ENCODE results near the gene RTN4RL2. TPM values are rescaled to one million over a fixed set of nuclear protein-coding genes. Genes with fewer than 3 reads are reported as not detected.

Gene RTN4RL2
- total RNA-seq, 3 donors from 2014 or later, result 0.32 to 2.3 (median 1.8) TPM

GRCh38 chr11:57426929-57427726 lies 33.2 kb upstream of the RTN4RL2 start, which contains the start of gene SLC43A3:
Gene SLC43A3, minus strand, starts transcription at chr11:57427121. Its CDS starts 949 bp downstream, at chr11:57426172.
- no peaks in the 10 kb centered on the region for H3K36me3 ChIP-seq
- intact Hi-C loops (cut with DNase I; ENCODE audit: low total_unique reads), result no loop called here
- peaks cover 18 to 23% of the 10 kb centered on the region in 2 donors for H3K4me1 ChIP-seq
- peak; percentile 68 for TF ChIP-seq POLR2A (IDR thresholded peaks at IDR 0.05)
- TF ChIP-seq POLR2AphosphoS5 (IDR thresholded peaks at IDR 0.05), result peak in 2 of 3 donors; percentile 64 to 72
- peak in 1 of 3 donors; percentile 20 for TF ChIP-seq CTCF (IDR thresholded peaks at IDR 0.05)
- peak; percentile 63 to 90 for DNase-seq (ENCODE audit: low spot score in 2 of 2)
- no peaks in the 10 kb centered on the region for H3K9me3 ChIP-seq
- no peaks in the 10 kb centered on the region for H3K27me3 ChIP-seq
- peak within 1 kb of the TSS; percentile 61 to 77 (median 68) for H3K4me3 ChIP-seq
- peak within 1 kb of the TSS; percentile 99 for H3K27ac ChIP-seq

GRCh38 chr11:57427727-57428082 lies 32.6 kb upstream of the RTN4RL2 start:
- DNase-seq (ENCODE audit: low spot score in 2 of 2), result peak; percentile 56 to 90
- TF ChIP-seq POLR2A (IDR thresholded peaks at IDR 0.05) (no peak), CTCF (IDR thresholded peaks at IDR 0.05) (no peak), POLR2AphosphoS5 (IDR thresholded peaks at IDR 0.05) (peak; percentile 48 to 88 (median 87))
- Histone ChIP-seq H3K4me1 (peaks cover 18 to 23% of the 10 kb centered on the region in 2 donors), H3K27ac (peak overlapping the region; percentile 99), H3K4me3 (peak overlapping the region; percentile 61 to 77 (median 68)), H3K36me3 (no peaks in the 10 kb centered on the region), H3K27me3 (no peaks in the 10 kb centered on the region), H3K9me3 (no peaks in the 10 kb centered on the region)
- intact Hi-C loops (cut with DNase I; ENCODE audit: low total_unique reads), result no loop called here

- Histone ChIP-seq H3K27me3 (no peaks in the 10 kb centered on the region), H3K36me3 (no peaks in the 10 kb centered on the region), H3K4me3 (no peak overlapping the region), H3K9me3 (no peaks in the 10 kb centered on the region), H3K27ac (peak overlapping the region; percentile 99), H3K4me1 (peaks cover 18 to 23% of the 10 kb centered on the region in 2 donors)
- intact Hi-C loops (cut with DNase I; ENCODE audit: low total_unique reads), result no loop called here
- no peak for DNase-seq (ENCODE audit: low spot score in 2 of 2)
- TF ChIP-seq POLR2AphosphoS5 (IDR thresholded peaks at IDR 0.05) (no peak), CTCF (IDR thresholded peaks at IDR 0.05) (no peak), POLR2A (IDR thresholded peaks at IDR 0.05) (no peak)
These were observed 31.7 kb upstream of the RTN4RL2 start for GRCh38 chr11:57428643-57429042.

GRCh38 chr11:57429946-57430345 lies 30.4 kb upstream of the RTN4RL2 start:
- intact Hi-C loops (cut with DNase I; ENCODE audit: low total_unique reads), result no loop called here
- no peak for TF ChIP-seq POLR2A (IDR thresholded peaks at IDR 0.05)
- no peak for TF ChIP-seq POLR2AphosphoS5 (IDR thresholded peaks at IDR 0.05)
- TF ChIP-seq CTCF (IDR thresholded peaks at IDR 0.05), result no peak
- no peaks in the 10 kb centered on the region for H3K9me3 ChIP-seq
- no peak overlapping the region for H3K4me3 ChIP-seq
- H3K27me3 ChIP-seq, result no peaks in the 10 kb centered on the region
- H3K4me1 ChIP-seq, result peaks cover 18 to 21% of the 10 kb centered on the region in 2 donors
- H3K36me3 ChIP-seq, result no peaks in the 10 kb centered on the region
- DNase-seq (ENCODE audit: low spot score in 2 of 2), result no peak
- peak overlapping the region in 1 of 2 donors; percentile 99 for H3K27ac ChIP-seq

- Histone ChIP-seq H3K27ac (peak overlapping the region in 1 of 2 donors; percentile 2), H3K4me1 (peaks cover 11 to 16% of the 10 kb centered on the region in 2 donors), H3K4me3 (no peak overlapping the region), H3K36me3 (no peaks in the 10 kb centered on the region), H3K9me3 (no peaks in the 10 kb centered on the region), H3K27me3 (no peaks in the 10 kb centered on the region)
- intact Hi-C loops (cut with DNase I; ENCODE audit: low total_unique reads), result no loop called here
- TF ChIP-seq POLR2A (IDR thresholded peaks at IDR 0.05) (no peak), POLR2AphosphoS5 (IDR thresholded peaks at IDR 0.05) (no peak), CTCF (IDR thresholded peaks at IDR 0.05) (no peak)
- no peak for DNase-seq (ENCODE audit: low spot score in 2 of 2)
These were observed 29.4 kb upstream of the RTN4RL2 start for GRCh38 chr11:57430952-57431351.
